CD8-positive, alpha-beta memory T cell (primary cell): ENCODE measurements around the gene SLC9A2. TPM values are rescaled to one million over a fixed set of nuclear protein-coding genes. Genes with fewer than 3 reads are reported as not detected.

ENCODE experiments used
- CTCF ChIA-PET: fragments of 350-600 bp; sonication (Branson Sonifier 250); formaldehyde crosslinking; loops from one replicate; lab custom pipeline; 2021; ENCODE audit warnings: antibody characterized with exemption; lab: Charles Lee
- POLR2A ChIA-PET: fragments of 350-600 bp; sonication (Branson Sonifier 250); formaldehyde crosslinking; loops from one replicate; lab custom pipeline; 2021; ENCODE audit warnings: antibody characterized with exemption; lab: Charles Lee
- DNase-seq, 5 donors: peaks; one replicate each; pipeline versions ENCODE4 v3.0.0 to v3.0.0-alpha.2; 2020 to 2022; ENCODE audit warnings: mixed read lengths in 1 of 5
- H3K27ac ChIP-seq: one replicate; pipeline ENCODE4 v1.7.0; 2013; ENCODE audit warnings: low read depth, mild to moderate bottlenecking, low read length, moderate library complexity
- H3K27me3 ChIP-seq: 2 replicates; pipeline ENCODE4 v1.7.0; 2013; ENCODE audit warnings: low read length, mild to moderate bottlenecking; ENCODE audit not compliant: insufficient read depth, poor library complexity, severe bottlenecking
- H3K36me3 ChIP-seq: 2 replicates; pipeline ENCODE4 v1.7.0; 2013; ENCODE audit warnings: mild to moderate bottlenecking, low read length, moderate library complexity; ENCODE audit not compliant: insufficient read depth
- H3K4me1 ChIP-seq: 2 replicates; pipeline ENCODE4 v1.7.0; 2013; ENCODE audit warnings: mild to moderate bottlenecking, low read length, moderate library complexity; ENCODE audit not compliant: insufficient read depth
- H3K4me3 ChIP-seq: 2 replicates; pipeline ENCODE4 v1.7.0; 2013; ENCODE audit warnings: mild to moderate bottlenecking, low read length
- H3K9me3 ChIP-seq: 2 replicates; pipeline ENCODE4 v1.7.0; 2013; ENCODE audit warnings: mild to moderate bottlenecking, low read length
- H3K27ac Mint-ChIP-seq, 8 donors: one replicate each; pipeline ENCODE4 v1.8.0; 2020 to 2021; ENCODE audit warnings: mixed read lengths in 8 of 8, mild to moderate bottlenecking in 6 of 8, inconsistent platforms in 3 of 8, moderate library complexity in 3 of 8
- H3K27me3 Mint-ChIP-seq, 2 donors: one replicate each; pipeline ENCODE4 v1.8.0; 2020 to 2021; ENCODE audit warnings: mixed read lengths in 2 of 2, mild to moderate bottlenecking in 1 of 2, moderate library complexity in 1 of 2
- H3K36me3 Mint-ChIP-seq, 3 donors: one replicate each; pipeline ENCODE4 v1.8.0; 2020 to 2021; ENCODE audit warnings: mixed read lengths in 3 of 3, inconsistent platforms in 1 of 3, mild to moderate bottlenecking in 1 of 3
- H3K4me1 Mint-ChIP-seq, 3 donors: one replicate each; pipeline ENCODE4 v1.8.0; 2020 to 2021; ENCODE audit warnings: mixed read lengths in 3 of 3, inconsistent platforms in 1 of 3, mild to moderate bottlenecking in 1 of 3
- H3K4me3 Mint-ChIP-seq, 7 donors: one replicate each; pipeline ENCODE4 v1.8.0; 2020 to 2021; ENCODE audit warnings: mixed read lengths in 7 of 7, mild to moderate bottlenecking in 6 of 7, moderate library complexity in 4 of 7, inconsistent platforms in 2 of 7
- H3K9me3 Mint-ChIP-seq, 5 donors: one replicate each; pipeline ENCODE4 v1.8.0; 2020 to 2022; ENCODE audit warnings: mixed read lengths in 5 of 5, mild to moderate bottlenecking in 3 of 5, moderate library complexity in 2 of 5, inconsistent platforms in 1 of 5
- polyA plus RNA-seq: library from polyadenylated mRNA; unstranded; fragments of 300-500 nt; fragmentation: Illumina TruSeq; gene quantifications from one replicate; pipeline ENCODE4 v1.2.3, GENCODE V29; 2021
- total RNA-seq, 2 experiments: library from RNA; stranded (reverse); gene quantifications; one replicate each; pipeline ENCODE4 v1.2.3, GENCODE V29; 2021

The SLC9A2 gene
- total and polyA plus RNA-seq, 3 experiments from 2014 or later = not detected

- Mint-ChIP-seq H3K4me1 (no peaks in the 10 kb centered on the region), H3K27ac (no peak overlapping the region), H3K4me3 (no peak overlapping the region), H3K36me3 (no peaks in the 10 kb centered on the region), H3K27me3 (peaks cover 6 to 13% of the 10 kb centered on the region in 2 donors), H3K9me3 (no peaks in the 10 kb centered on the region)
- ChIA-PET POLR2A (no interaction called here), CTCF (no interaction called here)
- H3K4me1 ChIP-seq = no peaks in the 10 kb centered on the region
- no peaks in the 10 kb centered on the region for H3K27me3 ChIP-seq
- H3K9me3 ChIP-seq = no peaks in the 10 kb centered on the region
- no peaks in the 10 kb centered on the region for H3K36me3 ChIP-seq
- DNase-seq = no peak
- H3K27ac ChIP-seq = no peak overlapping the region
- H3K4me3 ChIP-seq = no peak overlapping the region
Measured at GRCh38 chr2:102707796-102708695, 88.7 kb downstream of the SLC9A2 start.

GRCh38 chr2:102708847-102709559 is 89.7 kb downstream of the SLC9A2 start:
- no peak overlapping the region for H3K4me3 ChIP-seq
- Mint-ChIP-seq H3K4me3 (no peak overlapping the region), H3K27ac (peak overlapping the region in 1 of 8 donors; percentile 54), H3K9me3 (no peaks in the 10 kb centered on the region), H3K27me3 (peaks cover 6 to 13% of the 10 kb centered on the region in 2 donors), H3K4me1 (no peaks in the 10 kb centered on the region), H3K36me3 (no peaks in the 10 kb centered on the region)
- H3K9me3 ChIP-seq = no peaks in the 10 kb centered on the region
- no peaks in the 10 kb centered on the region for H3K27me3 ChIP-seq
- no peaks in the 10 kb centered on the region for H3K36me3 ChIP-seq
- H3K4me1 ChIP-seq = no peaks in the 10 kb centered on the region
- DNase-seq = no peak
- H3K27ac ChIP-seq = no peak overlapping the region
- ChIA-PET POLR2A (no interaction called here), CTCF (no interaction called here)

GRCh38 chr2:102717308-102718018 is 98.1 kb downstream of the SLC9A2 start:
- Mint-ChIP-seq H3K27me3 (peaks cover 0 to 2% of the 10 kb centered on the region in 2 donors), H3K4me1 (no peaks in the 10 kb centered on the region), H3K9me3 (no peaks in the 10 kb centered on the region), H3K4me3 (no peak overlapping the region), H3K36me3 (peaks cover 18 to 56% (median 30%) of the 10 kb centered on the region in 3 donors), H3K27ac (peak overlapping the region in 3 of 8 donors; percentile 27 to 93 (median 62))
- H3K36me3 ChIP-seq = peaks cover 8% of the 10 kb centered on the region
- H3K9me3 ChIP-seq = no peaks in the 10 kb centered on the region
- no peak overlapping the region for H3K27ac ChIP-seq
- no peaks in the 10 kb centered on the region for H3K27me3 ChIP-seq
- no peak overlapping the region for H3K4me3 ChIP-seq
- ChIA-PET POLR2A (no interaction called here), CTCF (no interaction called here)
- H3K4me1 ChIP-seq = no peaks in the 10 kb centered on the region
- no peak for DNase-seq

- Mint-ChIP-seq H3K27me3 (no peaks in the 10 kb centered on the region), H3K9me3 (no peaks in the 10 kb centered on the region), H3K4me3 (no peak overlapping the region), H3K27ac (peak overlapping the region in 1 of 8 donors; percentile 58), H3K36me3 (peaks cover 18 to 68% (median 38%) of the 10 kb centered on the region in 3 donors), H3K4me1 (no peaks in the 10 kb centered on the region)
- H3K27ac ChIP-seq = no peak overlapping the region
- no peaks in the 10 kb centered on the region for H3K4me1 ChIP-seq
- no peaks in the 10 kb centered on the region for H3K27me3 ChIP-seq
- ChIA-PET POLR2A (no interaction called here), CTCF (no interaction called here)
- H3K9me3 ChIP-seq = no peaks in the 10 kb centered on the region
- no peak for DNase-seq
- peaks cover 8% of the 10 kb centered on the region for H3K36me3 ChIP-seq
- H3K4me3 ChIP-seq = no peak overlapping the region
Measured at GRCh38 chr2:102718387-102719316, 99.3 kb downstream of the SLC9A2 start.

- ChIA-PET POLR2A (no interaction called here), CTCF (no interaction called here)
- H3K27me3 ChIP-seq = no peaks in the 10 kb centered on the region
- H3K4me1 Mint-ChIP-seq = peaks cover 0 to 2% (median 0%) of the 10 kb centered on the region in 3 donors
- peaks cover 9 to 93% (median 53%) of the 10 kb centered on the region in 3 donors for H3K36me3 Mint-ChIP-seq
- no peaks in the 10 kb centered on the region for H3K9me3 Mint-ChIP-seq
- H3K27me3 Mint-ChIP-seq = no peaks in the 10 kb centered on the region
- H3K36me3 ChIP-seq = peaks cover 14% of the 10 kb centered on the region
- no peaks in the 10 kb centered on the region for H3K4me1 ChIP-seq
- no peak for DNase-seq
- H3K27ac Mint-ChIP-seq = no peak overlapping the region
- H3K4me3 ChIP-seq = no peak overlapping the region
- H3K9me3 ChIP-seq = no peaks in the 10 kb centered on the region
- H3K27ac ChIP-seq = no peak overlapping the region
- no peak overlapping the region for H3K4me3 Mint-ChIP-seq
Measured at GRCh38 chr2:102724016-102724490, 104.7 kb downstream of the SLC9A2 start.

- CTCF ChIA-PET = no interaction called here
- POLR2A ChIA-PET = no interaction called here
- H3K4me3 ChIP-seq = no peak overlapping the region
- H3K36me3 Mint-ChIP-seq = peaks cover 4 to 90% (median 51%) of the 10 kb centered on the region in 3 donors
- peaks cover 0 to 2% (median 0%) of the 10 kb centered on the region in 3 donors for H3K4me1 Mint-ChIP-seq
- H3K9me3 ChIP-seq = no peaks in the 10 kb centered on the region
- no peaks in the 10 kb centered on the region for H3K27me3 Mint-ChIP-seq
- H3K27ac Mint-ChIP-seq = peak overlapping the region in 1 of 8 donors; percentile 43
- peaks cover 12% of the 10 kb centered on the region for H3K36me3 ChIP-seq
- no peaks in the 10 kb centered on the region for H3K27me3 ChIP-seq
- DNase-seq = no peak
- no peak overlapping the region for H3K27ac ChIP-seq
- H3K4me1 ChIP-seq = no peaks in the 10 kb centered on the region
- H3K9me3 Mint-ChIP-seq = no peaks in the 10 kb centered on the region
- H3K4me3 Mint-ChIP-seq = no peak overlapping the region
Measured at GRCh38 chr2:102724553-102724952, 105.2 kb downstream of the SLC9A2 start.
